Epithelial cell of esophagus (primary cell): Measurements from ENCODE around the gene SPAG17.

Experiments
- DNase-seq: peaks from one replicate; pipeline ENCODE4 v3.0.0; 2010; ENCODE audit warnings: low read depth
- H3K4me3 ChIP-seq: 2 replicates; pipeline ENCODE4 v1.5.1; 2011; ENCODE audit warnings: mild to moderate bottlenecking, low read length, control low read depth
- CTCF ChIP-seq: IDR thresholded peaks from 2 replicates; pipeline ENCODE4 v1.5.1; 2011; ENCODE audit warnings: low read depth, mild to moderate bottlenecking, low read length, control low read depth, inconsistent platforms; ENCODE audit not compliant: insufficient read depth; ENCODE audit errors: missing control alignments

The SPAG17 gene

GRCh38 chr1:118200836-118201235 is 15.8 kb upstream of the SPAG17 start:
- no peak for DNase-seq
- no peak overlapping the region for H3K4me3 ChIP-seq
- TF ChIP-seq CTCF = no peak

GRCh38 chr1:118190561-118190960 is 5.5 kb upstream of the SPAG17 start:
- TF ChIP-seq CTCF = no peak
- no peak overlapping the region for H3K4me3 ChIP-seq
- no peak for DNase-seq

- TF ChIP-seq CTCF = no peak
- H3K4me3 ChIP-seq = no peak overlapping the region
- no peak for DNase-seq
These were observed 4.5 kb upstream of the SPAG17 start for GRCh38 chr1:118189564-118189963.

- DNase-seq = no peak
- H3K4me3 ChIP-seq = no peak overlapping the region
- TF ChIP-seq CTCF = no peak
These were observed 3.4 kb upstream of the SPAG17 start for GRCh38 chr1:118188411-118188810.

GRCh38 chr1:118186026-118186425 is 998 bp upstream of the SPAG17 start:
- TF ChIP-seq CTCF = no peak

GRCh38 chr1:118184739-118185083 is 317 bp downstream of the SPAG17 start:
- peak; percentile 66 for DNase-seq
- TF ChIP-seq CTCF = no peak
- peak overlapping the region; percentile 48 for H3K4me3 ChIP-seq

More at GRCh38 chr1:118186026-118186425, 998 bp upstream of the SPAG17 start:
- H3K4me3 ChIP-seq = no peak overlapping the region
- DNase-seq = no peak

GRCh38 chr1:118183586-118183985 is 1.4 kb downstream of the SPAG17 start:
- no peak for TF ChIP-seq CTCF
- no peak for DNase-seq
- H3K4me3 ChIP-seq = no peak overlapping the region
